Activated CD4-positive, CD25-positive, alpha-beta regulatory T cell treated with anti-CD3 and anti-CD28 coated beads, Interleukin-2, amount 50 U/mL, for 16 hours (primary cell): ENCODE results near the gene SEPTIN6.

Experiments
- DNase-seq: peaks from one replicate; pipeline ENCODE4 v3.0.0-alpha.2; 2020; ENCODE audit warnings: low read depth, low spot score

SEPTIN6 gene

DNA sequence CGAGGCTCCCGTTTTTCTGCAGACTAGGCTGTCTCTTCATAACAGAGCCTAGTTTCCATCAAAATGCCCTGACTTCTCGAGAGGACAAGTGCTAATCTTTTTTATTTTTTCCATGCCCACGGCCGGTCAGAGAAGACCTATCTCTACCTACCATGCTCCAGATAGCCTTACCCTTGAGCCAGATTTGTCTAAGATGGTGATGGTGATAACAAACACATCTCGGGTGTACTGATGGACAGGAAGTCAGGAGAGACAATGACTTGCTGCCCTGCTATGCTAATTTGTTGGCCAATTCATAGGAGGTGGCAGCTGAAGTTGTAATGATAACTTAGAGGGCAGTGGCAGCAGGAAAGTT lies 44.6 kb downstream of the SEPTIN6 start:
- DNase-seq, result no peak

DNA sequence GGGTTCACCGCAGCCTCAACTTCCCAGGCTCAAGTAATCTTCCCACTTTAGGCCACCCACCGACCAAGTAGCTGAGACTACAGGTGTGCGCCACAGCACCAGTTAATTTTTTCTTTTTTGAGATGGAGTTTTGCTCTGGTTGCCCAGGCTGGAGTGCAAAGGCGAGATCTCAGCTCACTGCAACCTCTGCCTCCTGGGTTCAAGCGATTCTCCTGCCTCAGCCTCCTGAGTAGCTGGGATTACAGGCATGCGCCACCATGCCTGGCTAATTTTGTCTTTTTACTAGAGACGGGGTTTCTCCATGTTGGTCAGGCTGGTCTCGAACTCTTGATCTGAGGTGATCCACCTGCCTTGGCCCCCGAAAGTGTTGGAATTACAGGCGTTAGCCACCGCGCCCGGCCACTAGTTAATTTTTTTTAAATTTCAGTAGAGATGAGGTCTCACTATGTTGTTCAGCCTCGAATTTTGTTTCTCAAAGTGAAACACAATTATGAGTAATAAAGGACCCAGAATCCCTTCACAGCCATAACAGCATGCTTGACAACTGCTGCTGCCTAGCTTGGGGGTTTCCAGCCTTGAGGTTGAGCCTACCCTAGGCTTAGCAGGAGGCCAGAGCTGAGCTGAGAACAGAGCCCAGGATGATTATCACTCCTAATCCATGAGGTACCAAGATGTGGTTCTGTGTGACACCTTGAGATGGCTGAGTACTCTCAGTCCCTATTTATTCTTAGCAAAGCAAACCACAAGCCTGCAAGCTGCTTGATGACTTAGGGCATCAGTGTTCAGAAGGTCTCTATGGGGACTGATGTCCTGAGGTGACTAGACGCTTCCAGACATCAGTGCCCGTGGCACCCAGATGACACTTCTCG lies 45.2 kb downstream of the SEPTIN6 start:
- peak; percentile 28 for DNase-seq

DNA sequence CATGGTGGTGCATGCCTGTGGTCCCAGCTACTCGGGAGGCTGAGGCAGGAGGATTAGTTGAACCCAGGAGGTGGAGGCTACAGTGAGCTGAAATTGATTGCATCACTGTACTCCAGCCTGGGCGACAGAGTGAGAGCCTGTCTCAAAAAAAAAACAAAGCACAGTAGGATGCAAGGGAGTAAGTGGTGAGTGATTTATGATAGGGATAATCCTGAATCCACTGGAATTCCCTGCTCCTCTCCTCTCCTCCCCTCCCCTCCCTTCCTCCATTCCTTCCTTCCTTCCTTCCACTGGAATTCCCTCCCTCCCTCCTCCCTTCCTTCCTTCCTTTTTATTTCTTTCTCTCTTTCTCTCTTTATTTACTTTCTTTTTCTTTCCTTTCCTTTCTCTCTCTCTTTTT lies 45.9 kb downstream of the SEPTIN6 start:
- DNase-seq, result no peak

DNA sequence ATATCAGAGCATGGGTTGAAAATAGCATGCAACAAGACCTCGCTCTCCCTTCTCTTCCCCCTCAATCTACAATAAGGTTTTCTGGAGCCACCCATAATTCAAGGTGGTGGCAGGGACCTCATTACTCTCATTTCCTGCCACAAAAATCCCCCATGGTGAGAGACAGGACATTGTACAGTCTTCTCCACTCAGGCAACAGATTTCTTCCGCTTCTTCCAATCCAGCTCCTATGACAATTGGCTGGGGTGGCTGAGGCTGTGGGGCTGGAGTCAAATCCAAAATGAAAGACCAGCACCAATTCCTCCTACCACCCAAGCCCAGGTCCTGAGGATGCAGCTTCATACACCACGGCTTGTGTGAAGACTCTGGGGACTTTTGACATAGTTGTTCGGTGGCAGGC lies 46.5 kb downstream of the SEPTIN6 start:
- DNase-seq, result no peak

DNA sequence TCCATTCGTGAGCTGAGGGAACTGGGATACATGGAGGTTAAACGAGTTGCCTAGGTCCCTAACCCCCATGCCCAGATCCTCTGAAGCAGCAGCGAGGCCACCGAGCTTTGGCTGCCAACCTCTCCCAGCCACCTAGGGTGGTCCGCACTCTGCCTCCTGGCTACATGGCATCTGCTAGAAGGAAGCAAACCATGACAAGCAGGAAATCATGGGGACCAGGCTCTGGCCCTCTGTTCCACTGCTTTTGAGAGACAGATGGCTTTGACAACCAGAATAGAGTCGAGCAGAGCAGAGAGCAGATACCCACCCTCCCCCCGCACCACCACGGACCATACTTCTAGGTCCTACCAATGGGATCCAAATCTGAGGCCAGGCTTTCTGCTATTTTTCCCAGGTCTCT lies 49.3 kb downstream of the SEPTIN6 start:
- no peak for DNase-seq
